ENCODE measurements around the gene MIPOL1. TPM values are rescaled to one million over a fixed set of nuclear protein-coding genes. Genes with fewer than 3 reads are reported as not detected.

MIPOL1 gene
- total and polyA plus RNA-seq, 2 of the 4 experiments (the other 2 are of a cell fraction), result 2.7 to 5.9 TPM

- ChIA-PET CTCF (interaction anchor here (2.6 kb wide), 1 partner anchor 27 kb away, joined by 8 read pairs; no protein-coding TSS in a partner anchor), POLR2A (ENCODE audit: unreplicated experiment) (no interaction called here)
- ATAC-seq (ENCODE audit: low read depth) (no peak), DNase-seq (no peak)
- Histone ChIP-seq H3K9ac (ENCODE audit: low read depth, low read length) (no peak overlapping the region), H3K27ac (ENCODE audit: insufficient read depth, low read length) (no peak overlapping the region), H3K23ac (ENCODE audit: low read depth, low read length) (no peak overlapping the region), H2BK15ac (ENCODE audit: low read depth, low read length) (no peak overlapping the region), H3K4me2 (ENCODE audit: low read depth, low read length) (no peak overlapping the region), H3K14ac (replicated peaks; ENCODE audit: low read depth, low read length) (no peak overlapping the region), H4K8ac (ENCODE audit: low read depth in 2 of 2, low read length in 2 of 2) (no peak overlapping the region), H3K27me3 (ENCODE audit: control insufficient read depth, insufficient read depth, low read length) (no peaks in the 10 kb centered on the region), H2BK5ac (ENCODE audit: low read depth, low read length, poor library complexity, severe bottlenecking) (no peak overlapping the region), H3K4me1 (ENCODE audit: control insufficient read depth, insufficient read depth, low read length) (no peaks in the 10 kb centered on the region), H3K4ac (ENCODE audit: low read depth, low read length) (no peak overlapping the region), H3K56ac (ENCODE audit: extremely low read depth, insufficient read depth, low read length) (no peak overlapping the region), H3K4me3 (ENCODE audit: insufficient read depth, low read depth, low read length) (no peak overlapping the region), H2AK5ac (ENCODE audit: low read depth, low read length) (no peak overlapping the region), H3K18ac (ENCODE audit: low read depth, low read length) (no peak overlapping the region), H2AK9ac (replicated peaks; ENCODE audit: low read depth, low read length, poor library complexity) (no peak overlapping the region), H2BK20ac (ENCODE audit: low read depth, low read length) (no peak overlapping the region), H3K36me3 (ENCODE audit: control insufficient read depth, insufficient read depth, low read length) (no peaks in the 10 kb centered on the region), H3K9me1 (ENCODE audit: insufficient read depth, low read length) (peaks cover 2% of the 10 kb centered on the region; the same call in 1 of the 2 replicates), H4K5ac (ENCODE audit: low read depth, low read length) (no peak overlapping the region), H3K9me3 (ENCODE audit: control insufficient read depth, insufficient read depth, low read length) (peaks cover 7% of the 10 kb centered on the region), H2AFZ (replicated peaks; ENCODE audit: low read length, poor library complexity) (no peak overlapping the region), H4K20me1 (ENCODE audit: insufficient read depth, low read length) (no peaks in the 10 kb centered on the region), H3K79me1 (ENCODE audit: low read depth in 1 of 2, low read length in 2 of 2) (peaks cover 19 to 31% of the 10 kb centered on the region in 2 experiments), H2BK120ac (ENCODE audit: low read depth, low read length) (no peak overlapping the region), H4K91ac (ENCODE audit: insufficient read depth, low read depth, low read length) (no peak overlapping the region)
- intact Hi-C loops (cut with micrococcal nuclease), result no loop called here
- in situ Hi-C loops (cut with MboI; ENCODE audit: low sequenced_read_pairs), result no loop called here
- dilution Hi-C loops (cut with HindIII; ENCODE audit: low sequenced_read_pairs, unreplicated experiment), result no loop called here
- no CpG with 5 or more reads among the region's 2 CpGs for WGBS, 2 experiments (ENCODE audit: extremely low coverage in 2 of 2, insufficient read length in 1 of 2)
- TF ChIP-seq RAD21 (IDR thresholded peaks at IDR 0.05; ENCODE audit: low read length) (no peak), CTCF (conservative IDR thresholded peaks at IDR 0.05; ENCODE audit: low read depth, low read length) (no peak), MAZ (IDR thresholded peaks at IDR 0.05; ENCODE audit: borderline replicate concordance, low read depth, low read length) (no peak), NFE2L2 (IDR thresholded peaks at IDR 0.05; ENCODE audit: low read depth, low read length) (no peak), SMC3 (IDR thresholded peaks at IDR 0.05; ENCODE audit: low read depth, low read length) (no peak), RFX5 (IDR thresholded peaks at IDR 0.05; ENCODE audit: low read depth, low read length) (no peak), FOS (IDR thresholded peaks at IDR 0.05; ENCODE audit: low read depth, low read length) (no peak), RCOR1 (IDR thresholded peaks at IDR 0.05; ENCODE audit: insufficient replicate concordance, low read length) (no peak), CEBPB (IDR thresholded peaks at IDR 0.05; ENCODE audit: low read depth, low read length) (no peak), BHLHE40 (IDR thresholded peaks at IDR 0.05; ENCODE audit: low read depth, low read length) (no peak), CHD1 (IDR thresholded peaks at IDR 0.05; ENCODE audit: low read depth, low read length) (no peak), USF2 (IDR thresholded peaks at IDR 0.05; ENCODE audit: low read depth, low read length) (no peak), MAFK (IDR thresholded peaks at IDR 0.05; ENCODE audit: low read depth, low read length) (no peak), MXI1 (IDR thresholded peaks at IDR 0.05; ENCODE audit: borderline replicate concordance, low read depth, low read length) (no peak), POLR2A (IDR thresholded peaks at IDR 0.05; ENCODE audit: low read depth, low read length) (no peak)
- TF ChIP-seq, protein P1, sequence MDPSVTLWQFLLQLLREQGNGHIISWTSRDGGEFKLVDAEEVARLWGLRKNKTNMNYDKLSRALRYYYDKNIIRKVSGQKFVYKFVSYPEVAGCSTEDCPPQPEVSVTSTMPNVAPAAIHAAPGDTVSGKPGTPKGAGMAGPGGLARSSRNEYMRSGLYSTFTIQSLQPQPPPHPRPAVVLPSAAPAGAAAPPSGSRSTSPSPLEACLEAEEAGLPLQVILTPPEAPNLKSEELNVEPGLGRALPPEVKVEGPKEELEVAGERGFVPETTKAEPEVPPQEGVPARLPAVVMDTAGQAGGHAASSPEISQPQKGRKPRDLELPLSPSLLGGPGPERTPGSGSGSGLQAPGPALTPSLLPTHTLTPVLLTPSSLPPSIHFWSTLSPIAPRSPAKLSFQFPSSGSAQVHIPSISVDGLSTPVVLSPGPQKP (IDR thresholded peaks at IDR 0.05; ENCODE audit: borderline replicate concordance, low read depth, low read length), result no peak
- no TSS peak for BruUV-seq (replicated peaks)
Observed at GRCh38 chr14:37202812-37203211, 5.1 kb downstream of the MIPOL1 start.
